Measurements from ENCODE around the gene FAM135A. TPM values are rescaled to one million over a fixed set of nuclear protein-coding genes. Genes with fewer than 3 reads are reported as not detected.
A peak's percentile ranks its signal among the peaks of the same experiment; 100 is the strongest.

Gene FAM135A
- total and polyA plus RNA-seq, 8 donors, result 7.5 to 14.4 (median 8.4) TPM

DNA sequence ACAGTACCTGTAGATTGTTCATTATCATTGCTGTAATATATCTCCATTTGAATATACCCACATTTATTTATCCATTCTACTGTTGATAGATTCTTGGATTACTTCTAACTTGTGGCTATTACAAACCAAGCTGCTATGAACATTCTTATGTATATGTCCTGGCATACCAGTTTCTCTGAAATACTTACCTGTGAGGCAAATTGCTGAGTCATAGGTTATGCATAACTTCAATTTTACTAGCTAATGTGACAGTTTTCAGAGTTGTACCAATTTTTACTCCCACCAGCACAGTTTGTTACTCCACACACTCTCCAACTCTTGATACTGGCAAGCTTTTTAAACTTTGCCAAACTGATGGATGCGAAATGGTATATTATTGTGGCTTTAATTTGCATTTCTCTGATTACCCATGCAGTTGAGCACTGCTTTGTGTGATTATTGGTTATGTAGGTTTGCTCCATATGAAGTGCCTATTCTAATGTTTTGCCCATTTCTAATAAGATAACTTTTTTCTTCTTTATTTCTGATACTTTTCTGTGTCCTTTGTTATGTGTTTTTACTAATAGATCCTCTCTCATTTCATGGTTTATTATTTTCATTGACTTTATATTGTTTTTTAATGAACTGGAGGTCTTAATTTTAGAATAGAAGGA is 90.6 kb downstream of the FAM135A start:
- intact Hi-C loops (cut with DNase I), result no loop called here
- Histone ChIP-seq H3K9me3 (peaks cover 0 to 7% (median 0%) of the 10 kb centered on the region in 4 donors), H3K4me3 (no peak overlapping the region), H3K4me1 (peaks cover 0 to 3% (median 0%) of the 10 kb centered on the region in 3 donors), H3K36me3 (peaks cover 0 to 20% (median 11%) of the 10 kb centered on the region in 3 donors), H3K27me3 (no peaks in the 10 kb centered on the region), H3K27ac (no peak overlapping the region)
- no peak for ATAC-seq
- WGBS, 2 donors, result 100% methylated on average over 1 of the region's 1 CpG
- FAIRE-seq, result no peak
- TF ChIP-seq, protein P1, sequence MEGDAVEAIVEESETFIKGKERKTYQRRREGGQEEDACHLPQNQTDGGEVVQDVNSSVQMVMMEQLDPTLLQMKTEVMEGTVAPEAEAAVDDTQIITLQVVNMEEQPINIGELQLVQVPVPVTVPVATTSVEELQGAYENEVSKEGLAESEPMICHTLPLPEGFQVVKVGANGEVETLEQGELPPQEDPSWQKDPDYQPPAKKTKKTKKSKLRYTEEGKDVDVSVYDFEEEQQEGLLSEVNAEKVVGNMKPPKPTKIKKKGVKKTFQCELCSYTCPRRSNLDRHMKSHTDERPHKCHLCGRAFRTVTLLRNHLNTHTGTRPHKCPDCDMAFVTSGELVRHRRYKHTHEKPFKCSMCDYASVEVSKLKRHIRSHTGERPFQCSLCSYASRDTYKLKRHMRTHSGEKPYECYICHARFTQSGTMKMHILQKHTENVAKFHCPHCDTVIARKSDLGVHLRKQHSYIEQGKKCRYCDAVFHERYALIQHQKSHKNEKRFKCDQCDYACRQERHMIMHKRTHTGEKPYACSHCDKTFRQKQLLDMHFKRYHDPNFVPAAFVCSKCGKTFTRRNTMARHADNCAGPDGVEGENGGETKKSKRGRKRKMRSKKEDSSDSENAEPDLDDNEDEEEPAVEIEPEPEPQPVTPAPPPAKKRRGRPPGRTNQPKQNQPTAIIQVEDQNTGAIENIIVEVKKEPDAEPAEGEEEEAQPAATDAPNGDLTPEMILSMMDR (IDR thresholded peaks at IDR 0.05), result no peak
- no peak for DNase-seq

DNA sequence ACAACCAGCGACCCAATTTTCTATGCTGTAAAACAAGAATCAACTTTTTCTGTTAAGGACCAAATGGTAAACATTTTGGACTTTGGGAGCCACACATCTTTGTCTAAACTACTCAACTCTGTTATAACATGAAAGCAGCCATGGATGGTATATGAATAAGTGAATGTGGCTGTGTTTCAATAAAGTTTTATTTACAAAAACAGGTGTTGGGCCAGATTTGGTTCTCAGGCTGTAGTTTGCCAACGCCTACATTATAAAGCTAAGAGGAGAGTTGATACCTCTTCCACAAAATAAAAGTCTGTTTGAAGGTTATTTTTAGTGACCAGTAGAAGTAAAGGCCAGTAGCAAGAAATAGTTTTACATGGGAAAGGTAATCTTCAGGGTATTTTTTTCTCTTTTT is 93.0 kb downstream of the FAM135A start:
- Histone ChIP-seq H3K4me3 (no peak overlapping the region), H3K27me3 (no peaks in the 10 kb centered on the region), H3K4me1 (peaks cover 0 to 3% (median 0%) of the 10 kb centered on the region in 3 donors), H3K36me3 (peaks cover 0 to 20% (median 11%) of the 10 kb centered on the region in 3 donors), H3K27ac (no peak overlapping the region), H3K9me3 (peaks cover 0 to 7% (median 0%) of the 10 kb centered on the region in 4 donors)
- FAIRE-seq, result no peak
- WGBS, 2 donors, result 94 to 97% methylated on average over 2 of the region's 2 CpGs
- ATAC-seq, result no peak
- DNase-seq, result no peak
- TF ChIP-seq, protein P1 (IDR thresholded peaks at IDR 0.05), result no peak
- intact Hi-C loops (cut with DNase I), result no loop called here

DNA sequence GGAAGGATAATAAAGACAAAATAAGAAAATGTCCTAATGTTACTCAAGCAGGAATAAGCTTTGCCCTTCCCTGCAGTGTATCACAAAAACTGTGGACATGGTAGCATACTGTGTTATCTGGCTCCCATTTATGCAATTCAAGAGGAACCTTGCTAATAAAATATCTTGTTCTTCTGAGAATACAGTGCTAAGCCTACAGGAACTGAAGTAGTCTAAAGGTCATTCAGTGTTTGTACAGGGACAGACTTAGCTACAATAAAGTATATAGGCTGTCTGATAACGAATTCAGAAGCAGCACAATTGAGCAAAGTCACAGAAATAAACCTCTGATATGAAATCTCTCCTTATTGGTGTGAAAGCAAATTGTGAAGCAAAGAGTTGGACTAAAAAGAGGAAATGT is 93.9 kb downstream of the FAM135A start:
- FAIRE-seq, result peak; percentile 75
- TF ChIP-seq, protein P1 (IDR thresholded peaks at IDR 0.05), result no peak
- ATAC-seq, result peak; percentile 60 to 73 (median 67)
- peaks cover 0 to 7% (median 0%) of the 10 kb centered on the region in 4 donors for H3K9me3 ChIP-seq
- H3K27me3 ChIP-seq, result no peaks in the 10 kb centered on the region
- intact Hi-C loops (cut with DNase I), result no loop called here
- WGBS, 2 donors, result 33 to 36% methylated on average over 1 of the region's 1 CpG
- H3K27ac ChIP-seq, result no peak overlapping the region
- peaks cover 0 to 20% (median 11%) of the 10 kb centered on the region in 3 donors for H3K36me3 ChIP-seq
- H3K4me1 ChIP-seq, result peaks cover 0 to 3% (median 0%) of the 10 kb centered on the region in 3 donors
- DNase-seq, result no peak
- H3K4me3 ChIP-seq, result no peak overlapping the region

DNA sequence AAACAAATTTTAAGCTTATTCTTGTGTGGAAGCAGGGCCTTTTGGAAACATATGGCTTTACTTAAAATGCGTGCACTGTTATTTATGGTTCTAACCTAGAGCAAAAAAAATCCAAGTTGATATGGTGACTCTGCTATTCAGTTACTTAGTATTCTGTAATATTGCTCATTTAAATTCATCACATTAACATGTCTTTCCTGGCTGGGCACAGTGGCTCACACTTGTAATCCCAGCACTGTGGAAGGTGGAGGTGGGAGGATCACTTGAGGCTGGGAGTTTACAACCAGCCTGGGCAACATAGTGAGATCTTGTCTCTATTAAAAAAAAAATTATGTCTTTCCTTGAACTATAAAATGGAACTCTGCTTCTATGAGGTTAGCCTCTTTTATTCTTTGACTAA is 95.6 kb downstream of the FAM135A start:
- Histone ChIP-seq H3K4me1 (peaks cover 0 to 3% (median 0%) of the 10 kb centered on the region in 3 donors), H3K27me3 (no peaks in the 10 kb centered on the region), H3K9me3 (peaks cover 0 to 5% (median 0%) of the 10 kb centered on the region in 4 donors), H3K27ac (no peak overlapping the region), H3K36me3 (peaks cover 0 to 5% (median under 1%) of the 10 kb centered on the region in 3 donors), H3K4me3 (no peak overlapping the region)
- FAIRE-seq (no peak), ATAC-seq (no peak), DNase-seq (no peak)
- intact Hi-C loops (cut with DNase I), result no loop called here
- TF ChIP-seq, protein P1 (IDR thresholded peaks at IDR 0.05), result no peak
- WGBS, 2 donors, result 97% methylated on average over 1 of the region's 1 CpG

DNA sequence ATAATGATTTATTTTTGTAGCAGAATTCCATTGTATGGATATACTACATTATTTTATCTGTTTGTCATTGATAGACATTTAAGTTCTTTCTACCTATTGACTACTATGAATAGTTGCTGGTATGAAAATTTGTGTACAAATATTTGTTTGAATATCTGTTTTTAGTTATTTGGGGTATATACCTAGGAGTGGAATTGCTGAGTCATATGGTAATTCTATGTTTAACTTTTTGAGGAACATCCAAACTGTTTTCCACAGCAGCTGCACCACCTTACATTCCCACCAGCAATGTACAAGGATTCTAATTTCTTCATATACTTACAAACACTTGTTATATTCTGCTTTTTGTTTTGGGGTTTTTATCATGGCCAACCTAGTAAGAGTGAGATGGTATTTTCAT is 97.3 kb downstream of the FAM135A start:
- no peak overlapping the region for H3K27ac ChIP-seq
- no peak for DNase-seq
- intact Hi-C loops (cut with DNase I), result no loop called here
- no peaks in the 10 kb centered on the region for H3K36me3 ChIP-seq
- H3K9me3 ChIP-seq, result no peaks in the 10 kb centered on the region
- ATAC-seq, result no peak
- TF ChIP-seq, protein P1 (IDR thresholded peaks at IDR 0.05), result no peak
- no peak overlapping the region for H3K4me3 ChIP-seq
- peaks cover 0 to 3% (median 0%) of the 10 kb centered on the region in 3 donors for H3K4me1 ChIP-seq
- no peaks in the 10 kb centered on the region for H3K27me3 ChIP-seq
- FAIRE-seq, result no peak
